Measurements from ENCODE around the gene OR4D1.

OR4D1 gene

GRCh38 chr17:58189436-58190146 is 41.4 kb downstream of the OR4D1 start:
- intact Hi-C loops (cut with DNase I): no loop called here
- peak in 9 of 10 donors; percentile 20 to 95 (median 54) for DNase-seq

GRCh38 chr17:58191241-58191896 is 43.2 kb downstream of the OR4D1 start:
- intact Hi-C loops (cut with DNase I): no loop called here

GRCh38 chr17:58192612-58193011 is 44.4 kb downstream of the OR4D1 start, which contains the start of gene EPX:
Gene EPX (plus strand): TSS chr17:58192726. CDS start chr17:58192847, 121 bp downstream.
- DNase-seq: no peak
- intact Hi-C loops (cut with DNase I): no loop called here

More at GRCh38 chr17:58191241-58191896, 43.2 kb downstream of the OR4D1 start:
- DNase-seq: no peak

GRCh38 chr17:58193641-58194255 is 45.6 kb downstream of the OR4D1 start:
- DNase-seq: no peak
- intact Hi-C loops (cut with DNase I): no loop called here

- intact Hi-C loops (cut with DNase I): no loop called here
- no peak for DNase-seq
These were observed 47.4 kb downstream of the OR4D1 start for GRCh38 chr17:58195518-58196123.

- no peak for DNase-seq
- intact Hi-C loops (cut with DNase I): no loop called here
These were observed 48.4 kb downstream of the OR4D1 start for GRCh38 chr17:58196610-58197009.

GRCh38 chr17:58200024-58200633 is 51.9 kb downstream of the OR4D1 start:
- intact Hi-C loops (cut with DNase I): no loop called here
- peak in 3 of 10 donors; percentile 6 to 35 (median 30) for DNase-seq

GRCh38 chr17:58202859-58203258 is 54.7 kb downstream of the OR4D1 start:
- intact Hi-C loops (cut with DNase I): no loop called here
- DNase-seq: no peak

- intact Hi-C loops (cut with DNase I): no loop called here
- DNase-seq: no peak
These were observed 56.6 kb downstream of the OR4D1 start for GRCh38 chr17:58204796-58205195.

- intact Hi-C loops (cut with DNase I): no loop called here
These were observed 57.8 kb downstream of the OR4D1 start for GRCh38 chr17:58205936-58206335.

GRCh38 chr17:58207451-58207850 is 59.3 kb downstream of the OR4D1 start:
- intact Hi-C loops (cut with DNase I): no loop called here
- no peak for DNase-seq

More at GRCh38 chr17:58205936-58206335, 57.8 kb downstream of the OR4D1 start:
- DNase-seq: no peak

GRCh38 chr17:58208344-58208743 is 60.2 kb downstream of the OR4D1 start:
- intact Hi-C loops (cut with DNase I): no loop called here
- no peak for DNase-seq
